ENCODE results near the gene FAM78B.

Gene FAM78B

GRCh38 chr1:166080277-166080966 is 86.4 kb downstream of the FAM78B start:
- H3K36me3 ChIP-seq (ENCODE audit: control insufficient read depth in 2 of 2, insufficient read depth in 2 of 2, low read length in 2 of 2) = no peaks in the 10 kb centered on the region
- H3K4me3 ChIP-seq (ENCODE audit: low read length in 2 of 2) = no peak overlapping the region
- H3K9me3 ChIP-seq (ENCODE audit: control insufficient read depth in 2 of 2, low read length in 2 of 2) = no peaks in the 10 kb centered on the region
- H3K4me1 ChIP-seq (ENCODE audit: control insufficient read depth in 2 of 2, insufficient read depth in 2 of 2, low read length in 2 of 2) = no peaks in the 10 kb centered on the region
- no peak overlapping the region for H3K9ac ChIP-seq (ENCODE audit: low read depth in 1 of 2, low read length in 2 of 2)
- H3K27ac ChIP-seq (ENCODE audit: low read depth in 2 of 2, low read length in 2 of 2) = no peak overlapping the region
- no peaks in the 10 kb centered on the region for H3K27me3 ChIP-seq (ENCODE audit: control insufficient read depth in 2 of 2, insufficient read depth in 2 of 2, low read length in 2 of 2)

- Histone ChIP-seq H3K9me3 (ENCODE audit: control insufficient read depth in 2 of 2, low read length in 2 of 2) (no peaks in the 10 kb centered on the region), H3K36me3 (ENCODE audit: control insufficient read depth in 2 of 2, insufficient read depth in 2 of 2, low read length in 2 of 2) (no peaks in the 10 kb centered on the region), H3K27ac (ENCODE audit: low read depth in 2 of 2, low read length in 2 of 2) (no peak overlapping the region), H3K27me3 (ENCODE audit: control insufficient read depth in 2 of 2, insufficient read depth in 2 of 2, low read length in 2 of 2) (no peaks in the 10 kb centered on the region), H3K4me1 (ENCODE audit: control insufficient read depth in 2 of 2, insufficient read depth in 2 of 2, low read length in 2 of 2) (no peaks in the 10 kb centered on the region), H3K9ac (ENCODE audit: low read depth in 1 of 2, low read length in 2 of 2) (no peak overlapping the region), H3K4me3 (ENCODE audit: low read length in 2 of 2) (no peak overlapping the region)
Measured at GRCh38 chr1:166079276-166079675, 87.5 kb downstream of the FAM78B start.

GRCh38 chr1:166073489-166073888 is 93.3 kb downstream of the FAM78B start:
- H3K27me3 ChIP-seq (ENCODE audit: control insufficient read depth in 2 of 2, insufficient read depth in 2 of 2, low read length in 2 of 2) = no peaks in the 10 kb centered on the region
- H3K4me1 ChIP-seq (ENCODE audit: control insufficient read depth in 2 of 2, insufficient read depth in 2 of 2, low read length in 2 of 2) = no peaks in the 10 kb centered on the region
- H3K9me3 ChIP-seq (ENCODE audit: control insufficient read depth in 2 of 2, low read length in 2 of 2) = no peaks in the 10 kb centered on the region
- no peaks in the 10 kb centered on the region for H3K36me3 ChIP-seq (ENCODE audit: control insufficient read depth in 2 of 2, insufficient read depth in 2 of 2, low read length in 2 of 2)
- H3K4me3 ChIP-seq (ENCODE audit: low read length in 2 of 2) = no peak overlapping the region
- H3K9ac ChIP-seq (ENCODE audit: low read depth in 1 of 2, low read length in 2 of 2) = no peak overlapping the region
- no peak overlapping the region for H3K27ac ChIP-seq (ENCODE audit: low read depth in 2 of 2, low read length in 2 of 2)

GRCh38 chr1:166069390-166069789 is 97.4 kb downstream of the FAM78B start:
- H3K9ac ChIP-seq (ENCODE audit: low read depth in 1 of 2, low read length in 2 of 2) = no peak overlapping the region
- H3K36me3 ChIP-seq (ENCODE audit: control insufficient read depth in 2 of 2, insufficient read depth in 2 of 2, low read length in 2 of 2) = no peaks in the 10 kb centered on the region
- no peak overlapping the region for H3K27ac ChIP-seq (ENCODE audit: low read depth in 2 of 2, low read length in 2 of 2)
- no peaks in the 10 kb centered on the region for H3K9me3 ChIP-seq (ENCODE audit: control insufficient read depth in 2 of 2, low read length in 2 of 2)
- no peaks in the 10 kb centered on the region for H3K27me3 ChIP-seq (ENCODE audit: control insufficient read depth in 2 of 2, insufficient read depth in 2 of 2, low read length in 2 of 2)
- no peak overlapping the region for H3K4me3 ChIP-seq (ENCODE audit: low read length in 2 of 2)
- H3K4me1 ChIP-seq (ENCODE audit: control insufficient read depth in 2 of 2, insufficient read depth in 2 of 2, low read length in 2 of 2) = no peaks in the 10 kb centered on the region

- H3K9me3 ChIP-seq (ENCODE audit: control insufficient read depth in 2 of 2, low read length in 2 of 2) = no peaks in the 10 kb centered on the region
- no peaks in the 10 kb centered on the region for H3K4me1 ChIP-seq (ENCODE audit: control insufficient read depth in 2 of 2, insufficient read depth in 2 of 2, low read length in 2 of 2)
- no peak overlapping the region for H3K4me3 ChIP-seq (ENCODE audit: low read length in 2 of 2)
- no peak overlapping the region for H3K9ac ChIP-seq (ENCODE audit: low read depth in 1 of 2, low read length in 2 of 2)
- no peak overlapping the region for H3K27ac ChIP-seq (ENCODE audit: low read depth in 2 of 2, low read length in 2 of 2)
- H3K27me3 ChIP-seq (ENCODE audit: control insufficient read depth in 2 of 2, insufficient read depth in 2 of 2, low read length in 2 of 2) = no peaks in the 10 kb centered on the region
- H3K36me3 ChIP-seq (ENCODE audit: control insufficient read depth in 2 of 2, insufficient read depth in 2 of 2, low read length in 2 of 2) = no peaks in the 10 kb centered on the region
Measured at GRCh38 chr1:166066107-166066506, 100.7 kb downstream of the FAM78B start.

- no peaks in the 10 kb centered on the region for H3K9me3 ChIP-seq (ENCODE audit: control insufficient read depth in 2 of 2, low read length in 2 of 2)
- no peaks in the 10 kb centered on the region for H3K27me3 ChIP-seq (ENCODE audit: control insufficient read depth in 2 of 2, insufficient read depth in 2 of 2, low read length in 2 of 2)
- H3K36me3 ChIP-seq (ENCODE audit: control insufficient read depth in 2 of 2, insufficient read depth in 2 of 2, low read length in 2 of 2) = no peaks in the 10 kb centered on the region
- no peak overlapping the region for H3K27ac ChIP-seq (ENCODE audit: low read depth in 2 of 2, low read length in 2 of 2)
- H3K4me3 ChIP-seq (ENCODE audit: low read length in 2 of 2) = no peak overlapping the region
- no peak overlapping the region for H3K9ac ChIP-seq (ENCODE audit: low read depth in 1 of 2, low read length in 2 of 2)
- no peaks in the 10 kb centered on the region for H3K4me1 ChIP-seq (ENCODE audit: control insufficient read depth in 2 of 2, insufficient read depth in 2 of 2, low read length in 2 of 2)
Measured at GRCh38 chr1:166064951-166065350, 101.8 kb downstream of the FAM78B start.

GRCh38 chr1:166064313-166064926 is 102.4 kb downstream of the FAM78B start:
- H3K9me3 ChIP-seq (ENCODE audit: control insufficient read depth in 2 of 2, low read length in 2 of 2) = no peaks in the 10 kb centered on the region
- H3K27me3 ChIP-seq (ENCODE audit: control insufficient read depth in 2 of 2, insufficient read depth in 2 of 2, low read length in 2 of 2) = no peaks in the 10 kb centered on the region
- no peaks in the 10 kb centered on the region for H3K4me1 ChIP-seq (ENCODE audit: control insufficient read depth in 2 of 2, insufficient read depth in 2 of 2, low read length in 2 of 2)
- no peak overlapping the region for H3K9ac ChIP-seq (ENCODE audit: low read depth in 1 of 2, low read length in 2 of 2)
- no peak overlapping the region for H3K27ac ChIP-seq (ENCODE audit: low read depth in 2 of 2, low read length in 2 of 2)
- no peak overlapping the region for H3K4me3 ChIP-seq (ENCODE audit: low read length in 2 of 2)
- H3K36me3 ChIP-seq (ENCODE audit: control insufficient read depth in 2 of 2, insufficient read depth in 2 of 2, low read length in 2 of 2) = no peaks in the 10 kb centered on the region

- Histone ChIP-seq H3K9ac (ENCODE audit: low read depth in 1 of 2, low read length in 2 of 2) (no peak overlapping the region), H3K36me3 (ENCODE audit: control insufficient read depth in 2 of 2, insufficient read depth in 2 of 2, low read length in 2 of 2) (no peaks in the 10 kb centered on the region)
Measured at GRCh38 chr1:166063701-166064100, 103.1 kb downstream of the FAM78B start.

GRCh38 chr1:166062421-166063070 is 104.3 kb downstream of the FAM78B start:
- Histone ChIP-seq H3K36me3 (ENCODE audit: control insufficient read depth in 2 of 2, insufficient read depth in 2 of 2, low read length in 2 of 2) (no peaks in the 10 kb centered on the region), H3K9me3 (ENCODE audit: control insufficient read depth in 2 of 2, low read length in 2 of 2) (no peaks in the 10 kb centered on the region), H3K4me1 (ENCODE audit: control insufficient read depth in 2 of 2, insufficient read depth in 2 of 2, low read length in 2 of 2) (no peaks in the 10 kb centered on the region), H3K27ac (ENCODE audit: low read depth in 2 of 2, low read length in 2 of 2) (no peak overlapping the region), H3K4me3 (ENCODE audit: low read length in 2 of 2) (no peak overlapping the region), H3K27me3 (ENCODE audit: control insufficient read depth in 2 of 2, insufficient read depth in 2 of 2, low read length in 2 of 2) (no peaks in the 10 kb centered on the region), H3K9ac (ENCODE audit: low read depth in 1 of 2, low read length in 2 of 2) (no peak overlapping the region)

More at GRCh38 chr1:166063701-166064100, 103.1 kb downstream of the FAM78B start:
- no peak overlapping the region for H3K4me3 ChIP-seq (ENCODE audit: low read length in 2 of 2)
- no peaks in the 10 kb centered on the region for H3K27me3 ChIP-seq (ENCODE audit: control insufficient read depth in 2 of 2, insufficient read depth in 2 of 2, low read length in 2 of 2)
- no peaks in the 10 kb centered on the region for H3K9me3 ChIP-seq (ENCODE audit: control insufficient read depth in 2 of 2, low read length in 2 of 2)
- no peak overlapping the region for H3K27ac ChIP-seq (ENCODE audit: low read depth in 2 of 2, low read length in 2 of 2)
- no peaks in the 10 kb centered on the region for H3K4me1 ChIP-seq (ENCODE audit: control insufficient read depth in 2 of 2, insufficient read depth in 2 of 2, low read length in 2 of 2)

GRCh38 chr1:166057650-166058049 is 109.2 kb downstream of the FAM78B start:
- H3K27me3 ChIP-seq (ENCODE audit: control insufficient read depth in 2 of 2, insufficient read depth in 2 of 2, low read length in 2 of 2) = no peaks in the 10 kb centered on the region
- H3K9ac ChIP-seq (ENCODE audit: low read depth in 1 of 2, low read length in 2 of 2) = no peak overlapping the region
- no peaks in the 10 kb centered on the region for H3K9me3 ChIP-seq (ENCODE audit: control insufficient read depth in 2 of 2, low read length in 2 of 2)
- no peak overlapping the region for H3K27ac ChIP-seq (ENCODE audit: low read depth in 2 of 2, low read length in 2 of 2)
- no peaks in the 10 kb centered on the region for H3K4me1 ChIP-seq (ENCODE audit: control insufficient read depth in 2 of 2, insufficient read depth in 2 of 2, low read length in 2 of 2)
- H3K36me3 ChIP-seq (ENCODE audit: control insufficient read depth in 2 of 2, insufficient read depth in 2 of 2, low read length in 2 of 2) = no peaks in the 10 kb centered on the region
- no peak overlapping the region for H3K4me3 ChIP-seq (ENCODE audit: low read length in 2 of 2)

Data from mucosa of rectum (tissue), 2 donors.